ENCODE measurements around the gene PDE5A.

The PDE5A gene

GRCh38 chr4:119624356-119624755 is 4.2 kb downstream of the PDE5A start:
- TF ChIP-seq CTCF (conservative IDR thresholded peaks at IDR 0.05; ENCODE audit: control insufficient read depth, insufficient read depth, low read depth, low read length), result no peak
- no peak overlapping the region for H3K4me3 ChIP-seq (ENCODE audit: control insufficient read depth, low read depth, low read length)
- DNase-seq (ENCODE audit: low read depth), result no peak

- no peak overlapping the region for H3K4me3 ChIP-seq (ENCODE audit: control insufficient read depth, low read depth, low read length)
- TF ChIP-seq CTCF (conservative IDR thresholded peaks at IDR 0.05; ENCODE audit: control insufficient read depth, insufficient read depth, low read depth, low read length), result no peak
- peak; percentile 5 for DNase-seq (ENCODE audit: low read depth)
These were observed 5.6 kb downstream of the PDE5A start for GRCh38 chr4:119623025-119623424.

GRCh38 chr4:119615068-119615719 is 13.4 kb downstream of the PDE5A start:
- no peak for DNase-seq (ENCODE audit: low read depth)
- no peak overlapping the region for H3K4me3 ChIP-seq (ENCODE audit: control insufficient read depth, low read depth, low read length)
- TF ChIP-seq CTCF (conservative IDR thresholded peaks at IDR 0.05; ENCODE audit: control insufficient read depth, insufficient read depth, low read depth, low read length), result no peak

GRCh38 chr4:119604266-119604665 is 24.3 kb downstream of the PDE5A start:
- TF ChIP-seq CTCF (conservative IDR thresholded peaks at IDR 0.05; ENCODE audit: control insufficient read depth, insufficient read depth, low read depth, low read length), result no peak
- no peak overlapping the region for H3K4me3 ChIP-seq (ENCODE audit: control insufficient read depth, low read depth, low read length)
- DNase-seq (ENCODE audit: low read depth), result no peak

GRCh38 chr4:119602366-119602765 is 26.2 kb downstream of the PDE5A start:
- no peak for DNase-seq (ENCODE audit: low read depth)
- H3K4me3 ChIP-seq (ENCODE audit: control insufficient read depth, low read depth, low read length), result no peak overlapping the region
- no peak for TF ChIP-seq CTCF (conservative IDR thresholded peaks at IDR 0.05; ENCODE audit: control insufficient read depth, insufficient read depth, low read depth, low read length)

- no peak for TF ChIP-seq CTCF (conservative IDR thresholded peaks at IDR 0.05; ENCODE audit: control insufficient read depth, insufficient read depth, low read depth, low read length)
- no peak overlapping the region for H3K4me3 ChIP-seq (ENCODE audit: control insufficient read depth, low read depth, low read length)
- DNase-seq (ENCODE audit: low read depth), result no peak
These were observed 30.1 kb downstream of the PDE5A start for GRCh38 chr4:119598521-119598920.

GRCh38 chr4:119597377-119597776 is 31.2 kb downstream of the PDE5A start:
- H3K4me3 ChIP-seq (ENCODE audit: control insufficient read depth, low read depth, low read length), result no peak overlapping the region
- TF ChIP-seq CTCF (conservative IDR thresholded peaks at IDR 0.05; ENCODE audit: control insufficient read depth, insufficient read depth, low read depth, low read length), result no peak
- DNase-seq (ENCODE audit: low read depth), result no peak
